ENCODE measurements around the gene ADPRM. TPM values are rescaled to one million over a fixed set of nuclear protein-coding genes. Genes with fewer than 3 reads are reported as not detected.

Gene ADPRM
- total RNA-seq, 1 experiment from 2014 or later: 5.1 TPM

GRCh38 chr17:10754861-10755591 is 57.6 kb downstream of the ADPRM start:
- Histone ChIP-seq H2BK5ac (ENCODE audit: insufficient read length, low read length) (no peak overlapping the region), H3K79me1 (ENCODE audit: insufficient read depth, low read depth, low read length, poor library complexity, severe bottlenecking) (no peaks in the 10 kb centered on the region), H3K14ac (ENCODE audit: insufficient read depth, low read length) (peak overlapping the region; percentile 31; the same call in 1 of the 2 replicates), H3K4me2 (ENCODE audit: insufficient read depth, insufficient read length, low read length) (peak overlapping the region; percentile 49), H3T11ph (ENCODE audit: low read length) (no peak overlapping the region), H2BK15ac (ENCODE audit: low read depth, low read length) (no peak overlapping the region), H4K20me1 (ENCODE audit: control insufficient read depth, insufficient read depth, insufficient read length) (no peaks in the 10 kb centered on the region), H4K8ac (replicated peaks; ENCODE audit: insufficient read length, low read depth, low read length) (no peak overlapping the region), H2AFZ (ENCODE audit: low read length) (peak overlapping the region; percentile 25), H2BK12ac (ENCODE audit: insufficient read length, low read depth, low read length) (no peak overlapping the region), H2BK120ac (ENCODE audit: low read depth, low read length, poor library complexity, severe bottlenecking) (no peak overlapping the region), H3K56ac (ENCODE audit: insufficient read length, low read depth, low read length) (no peak overlapping the region), H2BK20ac (ENCODE audit: low read depth, low read length, poor library complexity, severe bottlenecking) (no peak overlapping the region), H3K27me3 (ENCODE audit: insufficient read depth, low read length) (no peaks in the 10 kb centered on the region), H2AK5ac (ENCODE audit: insufficient read length, low read length) (no peak overlapping the region), H4K91ac (ENCODE audit: insufficient read length, low read depth, low read length) (no peak overlapping the region), H3K23ac (ENCODE audit: insufficient read length, low read depth, low read length) (no peak overlapping the region), H3K23me2 (ENCODE audit: insufficient read length, low read depth, low read length, poor library complexity, severe bottlenecking) (peaks cover 6% of the 10 kb centered on the region), H3K18ac (ENCODE audit: insufficient read length, low read depth, low read length) (peak overlapping the region; percentile 14), H3K27ac (ENCODE audit: insufficient read length, low read depth, low read length) (no peak overlapping the region), H3K4me1 (ENCODE audit: insufficient read depth, low read length) (peaks cover 14% of the 10 kb centered on the region; the same call in 1 of the 2 replicates), H3K79me2 (ENCODE audit: insufficient read depth, low read length) (no peaks in the 10 kb centered on the region), H3K9me3 (ENCODE audit: control insufficient read depth, low read depth, low read length) (no peaks in the 10 kb centered on the region), H3K4ac (ENCODE audit: low read depth, low read length) (no peak overlapping the region), H4K5ac (ENCODE audit: insufficient read length, low read depth, low read length) (no peak overlapping the region), H3K9ac (ENCODE audit: extremely low read depth, insufficient read length, low read length) (no peak overlapping the region)
- no CpG with 5 or more reads among the region's 14 CpGs for WGBS (ENCODE audit: extremely low coverage, insufficient read length, low lambda C conversion rate)
- TF ChIP-seq CTCF (conservative IDR thresholded peaks at IDR 0.05): no peak
- DNase-seq: peak; percentile 87
- Mint-ChIP-seq H3K27ac (peak overlapping the region; percentile 93 to 99 (median 93)), H3K4me3 (peak overlapping the region; percentile 70 to 81), H3K9me3 (no peaks in the 10 kb centered on the region; a peak in 1 of 5 replicates), H3K36me3 (ENCODE audit: insufficient read depth in 1 of 3, low read depth in 3 of 3) (no peaks in the 10 kb centered on the region), H3K4me1 (peaks cover 39% of the 10 kb centered on the region in 2 experiments), H3K27me3 (ENCODE audit: low read depth) (no peaks in the 10 kb centered on the region)
